H1 (cell line): Measurements from ENCODE around the gene SLC9C2. TPM values are rescaled to one million over a fixed set of nuclear protein-coding genes. Genes with fewer than 3 reads are reported as not detected.

Experiments
- CTCF ChIA-PET: fragments of 300-600 bp; sonication (Branson Sonifier 250); formaldehyde crosslinking; loops from one replicate; lab custom pipeline; 2021; ENCODE audit not compliant: partially characterized antibody; lab: Charles Lee
- POLR2A ChIA-PET: fragments of 300-600 bp; sonication (Branson Sonifier 250); formaldehyde crosslinking; loops from one replicate; lab custom pipeline; 2021; ENCODE audit warnings: inconsistent platforms; ENCODE audit not compliant: partially characterized antibody; lab: Charles Lee
- DNase-seq, 2 experiments: peaks; one replicate each; pipeline versions ENCODE4 v3.0.0 to v3.0.0-alpha.2; 2010 to 2022; ENCODE audit warnings: low spot score in 2 of 2, low read depth in 1 of 2, mixed read lengths in 1 of 2
- FAIRE-seq: peaks from 2 replicates; lab custom pipeline; 2011; peaks lifted over from hg19 to GRCh38; lab: Jason Lieb, UNC
- H2AFZ ChIP-seq: 2 replicates; pipeline ENCODE4 v1.8.1; 2012; ENCODE audit warnings: low read length, inconsistent platforms
- H2AK5ac ChIP-seq: 2 replicates; pipeline ENCODE4 v1.6.1; 2013; ENCODE audit warnings: low read depth, low read length
- H2BK120ac ChIP-seq: replicated peaks from 2 replicates; pipeline ENCODE3; 2013; ENCODE audit warnings: low read depth, low read length, inconsistent platforms
- H2BK12ac ChIP-seq: 2 replicates; pipeline ENCODE4 v1.6.1; 2013; ENCODE audit warnings: low read depth, low read length
- H2BK15ac ChIP-seq: 2 replicates; pipeline ENCODE4 v1.6.1; 2013; ENCODE audit warnings: low read length
- H2BK20ac ChIP-seq: 2 replicates; pipeline ENCODE4 v1.6.1; 2013; ENCODE audit warnings: low read length
- H2BK5ac ChIP-seq: 2 replicates; pipeline ENCODE4 v1.6.1; 2013; ENCODE audit warnings: low read depth, low read length
- H3K14ac ChIP-seq: 2 replicates; pipeline ENCODE4 v1.6.1; 2013; ENCODE audit warnings: inconsistent platforms; ENCODE audit not compliant: insufficient read length
- H3K18ac ChIP-seq: 2 replicates; pipeline ENCODE4 v1.6.1; 2013; ENCODE audit warnings: low read length; ENCODE audit errors: extremely low read depth
- H3K23ac ChIP-seq: 2 replicates; pipeline ENCODE4 v1.6.1; 2013; ENCODE audit warnings: inconsistent platforms; ENCODE audit not compliant: insufficient read length
- H3K23me2 ChIP-seq: 2 replicates; pipeline ENCODE4 v1.6.1; 2013; ENCODE audit warnings: low read depth, low read length
- H3K27ac ChIP-seq: 2 replicates; pipeline ENCODE4 v1.6.1; 2011; ENCODE audit warnings: low read depth, low read length, inconsistent platforms
- H3K27me3 ChIP-seq, 4 experiments: replicated peaks in 1 of 4; 1 replicate in 1 of 4; 2 replicates in 3 of 4; pipeline versions ENCODE4 v1.6.1 to v1.8.1; 2011 to 2013; ENCODE audit warnings: low read length in 3 of 4, mild to moderate bottlenecking in 3 of 4, inconsistent platforms in 2 of 4, mixed read lengths in 2 of 4, moderate library complexity in 1 of 4; ENCODE audit not compliant: control insufficient read depth in 3 of 4, insufficient read depth in 3 of 4; ENCODE audit errors: extremely low read depth in 1 of 4
- H3K36me3 ChIP-seq, 4 experiments: 2 replicates each; pipeline versions ENCODE4 v1.6.1 to v1.8.1; 2011 to 2013; ENCODE audit warnings: mild to moderate bottlenecking in 4 of 4, low read length in 3 of 4, moderate library complexity in 2 of 4, control low read depth in 1 of 4, inconsistent platforms in 1 of 4; ENCODE audit not compliant: insufficient read depth in 4 of 4, control insufficient read depth in 2 of 4
- H3K4ac ChIP-seq: replicated peaks from 2 replicates; pipeline ENCODE3; 2013; ENCODE audit warnings: low read length, low read depth, mixed read lengths, inconsistent platforms; ENCODE audit not compliant: insufficient read length
- H3K4me1 ChIP-seq, 4 experiments: replicated peaks in 1 of 4; 1 replicate in 1 of 4; 2 replicates in 3 of 4; pipeline versions ENCODE4 v1.6.1 to v1.8.1; 2011 to 2013; ENCODE audit warnings: low read length in 3 of 4, inconsistent platforms in 2 of 4, mixed read lengths in 1 of 4; ENCODE audit not compliant: insufficient read depth in 4 of 4, control insufficient read depth in 3 of 4
- H3K4me2 ChIP-seq, 2 experiments: 2 replicates each; pipeline versions ENCODE4 v1.6.1 to v1.8.1; 2011 to 2013; ENCODE audit warnings: low read depth in 2 of 2, low read length in 2 of 2, control low read depth in 1 of 2, inconsistent platforms in 1 of 2, mild to moderate bottlenecking in 1 of 2; ENCODE audit not compliant: insufficient read depth in 1 of 2
- H3K4me3 ChIP-seq, 4 experiments: fragments of 200-600, 300-600 bp in 1 of 4; sonication (generic), shearing (Covaris generic), sonication (Bioruptor Twin) in 1 of 4; 2 replicates each; pipeline versions ENCODE4 v1.5.1 to v1.8.1; 2011 to 2016; ENCODE audit warnings: low read length in 4 of 4, low read depth in 3 of 4, control low read depth in 2 of 4, inconsistent platforms in 2 of 4, mild to moderate bottlenecking in 2 of 4, mixed read lengths in 1 of 4, moderate library complexity in 1 of 4; ENCODE audit not compliant: insufficient read depth in 2 of 4; ENCODE audit errors: extremely low read depth in 1 of 4
- H3K56ac ChIP-seq: replicated peaks from 2 replicates; pipeline ENCODE3; 2013; ENCODE audit warnings: low read depth, mild to moderate bottlenecking, mixed read lengths, low read length, inconsistent platforms; ENCODE audit not compliant: insufficient read length
- H3K79me1 ChIP-seq: 2 replicates; pipeline ENCODE4 v1.6.1; 2013; ENCODE audit warnings: low read depth, low read length, control low read depth
- H3K79me2 ChIP-seq, 2 experiments: 2 replicates each; pipeline versions ENCODE4 v1.6.1 to v1.8.1; 2012 to 2013; ENCODE audit warnings: low read length in 2 of 2, mild to moderate bottlenecking in 2 of 2, inconsistent platforms in 1 of 2; ENCODE audit not compliant: insufficient read depth in 2 of 2, control insufficient read depth in 1 of 2
- H3K9ac ChIP-seq, 4 experiments: replicated peaks in 1 of 4; 1 replicate in 1 of 4; 2 replicates in 3 of 4; pipeline versions ENCODE4 v1.6.1 to v1.8.1; 2011 to 2013; ENCODE audit warnings: low read depth in 3 of 4, low read length in 3 of 4, control low read depth in 2 of 4, mild to moderate bottlenecking in 2 of 4, moderate library complexity in 2 of 4, inconsistent platforms in 1 of 4; ENCODE audit errors: extremely low read depth in 1 of 4
- H3K9me3 ChIP-seq, 2 experiments: 2 replicates each; pipeline versions ENCODE4 v1.6.1 to v1.8.1; 2012 to 2013; ENCODE audit warnings: mild to moderate bottlenecking in 2 of 2, moderate library complexity in 2 of 2, control low read depth in 1 of 2, inconsistent platforms in 1 of 2, low read depth in 1 of 2, low read length in 1 of 2, mixed read lengths in 1 of 2; ENCODE audit not compliant: insufficient read depth in 2 of 2
- H4K20me1 ChIP-seq, 2 experiments: replicated peaks in 1 of 2; 2 replicates each; pipeline versions ENCODE3 to v1.8.1; 2011 to 2013; ENCODE audit warnings: inconsistent platforms in 2 of 2, low read length in 2 of 2, mild to moderate bottlenecking in 1 of 2; ENCODE audit not compliant: insufficient read depth in 2 of 2, control insufficient read depth in 1 of 2
- H4K5ac ChIP-seq: 2 replicates; pipeline ENCODE4 v1.6.1; 2013; ENCODE audit warnings: low read length, low read depth, mixed read lengths, inconsistent platforms; ENCODE audit not compliant: insufficient read length
- H4K8ac ChIP-seq: 2 replicates; pipeline ENCODE4 v1.8.0; 2013; ENCODE audit warnings: mild to moderate bottlenecking, moderate library complexity, low read length, inconsistent platforms; ENCODE audit not compliant: insufficient read depth; ENCODE audit errors: extremely low read depth
- H4K91ac ChIP-seq: replicated peaks from 2 replicates; pipeline ENCODE3; 2013; ENCODE audit warnings: low read length, mixed read lengths, inconsistent platforms; ENCODE audit not compliant: insufficient read length
- ATF2 ChIP-seq: IDR thresholded peaks from 2 replicates; pipeline ENCODE4 v1.6.1; 2012; ENCODE audit warnings: low read length, inconsistent platforms
- BACH1 ChIP-seq: IDR thresholded peaks from 2 replicates; pipeline ENCODE4 v1.6.1; 2012; ENCODE audit warnings: low read length, improper control_type of control experiment
- CBX5 ChIP-seq: fragments of 300-800, 300-1000 bp; sonication (generic); IDR thresholded peaks from 2 replicates; pipeline ENCODE4 v1.7.1; 2016; ENCODE audit warnings: antibody characterized with exemption, low read length, low read depth
- E2F6 ChIP-seq: IDR thresholded peaks from 2 replicates; pipeline ENCODE4 v1.6.1; 2012; ENCODE audit warnings: inconsistent platforms
- GTF2F1 ChIP-seq: IDR thresholded peaks from 2 replicates; pipeline ENCODE4 v1.6.1; 2012; ENCODE audit warnings: low read depth, low read length, improper control_type of control experiment, borderline replicate concordance
- KDM1A ChIP-seq: fragments of 200-600, 300-600 bp; sonication (generic); IDR thresholded peaks from 2 replicates; pipeline ENCODE4 v1.7.1; 2016; ENCODE audit warnings: mild to moderate bottlenecking, low read length, borderline replicate concordance
- KDM5A ChIP-seq: fragments of 200-600 bp; IDR thresholded peaks from 2 replicates; pipeline ENCODE4 v1.7.1; 2012; ENCODE audit warnings: mild to moderate bottlenecking, low read length, inconsistent platforms, mixed read lengths
- RFX5 ChIP-seq: IDR thresholded peaks from 2 replicates; pipeline ENCODE4 v1.6.1; 2011; ENCODE audit warnings: low read depth, low read length, improper control_type of control experiment, borderline replicate concordance
- SAP30 ChIP-seq: fragments of 300-600 bp; sonication (generic); IDR thresholded peaks from 2 replicates; pipeline ENCODE4 v1.7.1; 2012; ENCODE audit warnings: low read length, moderate library complexity, mild to moderate bottlenecking, inconsistent platforms; ENCODE audit not compliant: insufficient read depth, insufficient replicate concordance
- SRF ChIP-seq: IDR thresholded peaks from 2 replicates; pipeline ENCODE4 v1.6.1; 2011; ENCODE audit warnings: mild to moderate bottlenecking, low read depth, low read length, moderate library complexity
- WGBS, 2 experiments: shearing (Covaris generic) in 1 of 2; methylation state at CpG; one replicate each; pipeline versions ENCODE4 v1.1.6 to v1.1.7; 2013 to 2015; ENCODE audit warnings: low lambda C conversion rate in 2 of 2, mixed read lengths in 2 of 2, inconsistent platforms in 1 of 2, low coverage in 1 of 2, missing lambda C conversion rate in 1 of 2; ENCODE audit not compliant: insufficient replicate concordance in 2 of 2, insufficient coverage in 1 of 2, insufficient read length in 1 of 2; ENCODE audit errors: extremely low coverage in 1 of 2, missing lambda C conversion rate in 1 of 2; 5-methylcytosine and 5-hydroxymethylcytosine counted together
- polyA plus RNA-seq, 7 experiments: library from polyadenylated mRNA; depleted of rRNA in 3 of 7; stranded (reverse) in 5 of 7; unstranded in 2 of 7; fragments of >200 nt in 5 of 7; fragments of 200-250 nt in 2 of 7; gene quantifications; 1 replicate in 5 of 7; 2 replicates in 1 of 7; 4 replicates in 1 of 7; pipeline versions ENCODE4 v1.2.1 to v1.2.3, GENCODE V29; 2011 to 2013; ENCODE audit warnings: missing spikeins in 2 of 7, mixed read lengths in 2 of 7
- total RNA-seq: library from RNA; stranded (reverse); fragmentation: NEBNext Ultra II Directional; extraction: Animal tissue kit (Norgen Biotek cat#: 25700); gene quantifications from 2 replicates; pipeline ENCODE4 v1.2.1, GENCODE V29; 2021

SLC9C2 gene
- total and polyA plus RNA-seq, 2 of the 8 experiments (the other 6 are each of a cell fraction or from before 2014, with no cell fraction given): not detected

- FAIRE-seq: no peak
- no peak overlapping the region for H3K4ac ChIP-seq
- H3K23ac ChIP-seq: no peak overlapping the region
- H3K18ac ChIP-seq: no peak overlapping the region
- no peak overlapping the region for H3K14ac ChIP-seq
- DNase-seq: no peak
- WGBS, 2 experiments: 92% methylated on average over 3 of the region's 3 CpGs; no CpG with 5 or more reads in 1 of the 2 experiments
- no peak overlapping the region for H3K4me2 ChIP-seq
- H4K8ac ChIP-seq: no peak overlapping the region
- H2BK12ac ChIP-seq: no peak overlapping the region
- H2BK120ac ChIP-seq: no peak overlapping the region
- H2BK15ac ChIP-seq: no peak overlapping the region
- POLR2A ChIA-PET: no interaction called here
- no peak overlapping the region for H4K5ac ChIP-seq
- H2BK5ac ChIP-seq: no peak overlapping the region
- H3K27me3 ChIP-seq: no peaks in the 10 kb centered on the region
- no peaks in the 10 kb centered on the region for H3K79me1 ChIP-seq
- H4K91ac ChIP-seq: no peak overlapping the region
- H3K9ac ChIP-seq: no peak overlapping the region
- no peaks in the 10 kb centered on the region for H3K23me2 ChIP-seq
- no peak overlapping the region for H2AK5ac ChIP-seq
- H3K79me2 ChIP-seq: no peaks in the 10 kb centered on the region
- H3K36me3 ChIP-seq: no peaks in the 10 kb centered on the region
- no peak overlapping the region for H3K27ac ChIP-seq
- H3K4me3 ChIP-seq: no peak overlapping the region
- CTCF ChIA-PET: no interaction called here
- no peak overlapping the region for H3K56ac ChIP-seq
- no peaks in the 10 kb centered on the region for H3K4me1 ChIP-seq
- H2AFZ ChIP-seq: no peak overlapping the region
- H3K9me3 ChIP-seq: no peaks in the 10 kb centered on the region
- no peak overlapping the region for H2BK20ac ChIP-seq
- H4K20me1 ChIP-seq: no peaks in the 10 kb centered on the region
- no peak for TF ChIP-seq RFX5
- no peak for TF ChIP-seq BACH1
- TF ChIP-seq SRF: no peak
- TF ChIP-seq CBX5: no peak
- TF ChIP-seq KDM5A: no peak
- TF ChIP-seq E2F6: no peak
- TF ChIP-seq KDM1A: no peak
- no peak for TF ChIP-seq GTF2F1
- TF ChIP-seq SAP30: no peak
- no peak for TF ChIP-seq ATF2
Observed at GRCh38 chr1:173596097-173596825, 6.6 kb downstream of the SLC9C2 start.
